GM18508 (cell line): ENCODE measurements around the gene TCF7L1.

Experiments used
- ATAC-seq: cut with Tn5 transposase; IDR thresholded peaks from one replicate; pipeline ENCODE4 v1.9.1; 2021; ENCODE audit warnings: moderate number of reproducible peaks; ENCODE audit not compliant: insufficient read depth, unreplicated experiment

Gene TCF7L1

GRCh38 chr2:85160966-85161960 is 28.1 kb downstream of the TCF7L1 start:
- no peak for ATAC-seq

- no peak for ATAC-seq
Measured at GRCh38 chr2:85162746-85163301, 29.6 kb downstream of the TCF7L1 start.

GRCh38 chr2:85163675-85164074 is 30.5 kb downstream of the TCF7L1 start:
- no peak for ATAC-seq

- ATAC-seq, result no peak
Measured at GRCh38 chr2:85164145-85164569, 31.0 kb downstream of the TCF7L1 start.

- no peak for ATAC-seq
Measured at GRCh38 chr2:85165088-85165690, 32.0 kb downstream of the TCF7L1 start.

- ATAC-seq, result no peak
Measured at GRCh38 chr2:85166021-85166420, 32.8 kb downstream of the TCF7L1 start.

- no peak for ATAC-seq
Measured at GRCh38 chr2:85167479-85167878, 34.3 kb downstream of the TCF7L1 start.

- ATAC-seq, result no peak
Measured at GRCh38 chr2:85168942-85169341, 35.8 kb downstream of the TCF7L1 start.

GRCh38 chr2:85169581-85169980 is 36.4 kb downstream of the TCF7L1 start:
- no peak for ATAC-seq

- ATAC-seq, result no peak
Measured at GRCh38 chr2:85170938-85171475, 37.8 kb downstream of the TCF7L1 start.

- no peak for ATAC-seq
Measured at GRCh38 chr2:85171916-85172315, 38.7 kb downstream of the TCF7L1 start.

- ATAC-seq, result no peak
Measured at GRCh38 chr2:85173909-85174308, 40.7 kb downstream of the TCF7L1 start.

GRCh38 chr2:85174943-85175342 is 41.8 kb downstream of the TCF7L1 start:
- no peak for ATAC-seq

GRCh38 chr2:85175369-85176299 is 42.4 kb downstream of the TCF7L1 start:
- ATAC-seq, result no peak

- ATAC-seq, result no peak
Measured at GRCh38 chr2:85177031-85177824, 44.0 kb downstream of the TCF7L1 start.

GRCh38 chr2:85178154-85178553 is 45.0 kb downstream of the TCF7L1 start:
- ATAC-seq, result no peak

- ATAC-seq, result no peak
Measured at GRCh38 chr2:85178980-85179411, 45.8 kb downstream of the TCF7L1 start.

GRCh38 chr2:85179541-85179940 is 46.3 kb downstream of the TCF7L1 start:
- no peak for ATAC-seq
